WTC11 (cell line): ENCODE measurements around the gene TMCC2. TPM values are rescaled to one million over a fixed set of nuclear protein-coding genes. Genes with fewer than 3 reads are reported as not detected.

Experiments used
- ATAC-seq: fragments of 200-7000 bp; cut with Tn5 transposase; 2 replicates; pipeline ENCODE4 v1.10.0; 2021; ENCODE audit warnings: mild to moderate bottlenecking, moderate library complexity
- CTCF ChIA-PET: fragments of 300-600 bp; sonication (Branson Sonifier 250); formaldehyde crosslinking; loops from one replicate; lab custom pipeline; 2021; ENCODE audit warnings: antibody characterized with exemption; lab: Charles Lee
- POLR2A ChIA-PET: fragments of 350-600 bp; sonication (Branson Sonifier 250); formaldehyde crosslinking; loops from one replicate; lab custom pipeline; 2021; ENCODE audit warnings: antibody characterized with exemption; lab: Charles Lee
- DNase-seq: peaks from one replicate; pipeline ENCODE4 v3.0.0; 2021; ENCODE audit warnings: low spot score
- H3K27ac Mint-ChIP-seq: 2 replicates; pipeline ENCODE4 v1.8.0; 2021; ENCODE audit warnings: mixed read lengths
- H3K27me3 Mint-ChIP-seq: 2 replicates; pipeline ENCODE4 v1.8.0; 2021; ENCODE audit warnings: low read depth, mild to moderate bottlenecking, moderate library complexity, mixed read lengths
- H3K36me3 Mint-ChIP-seq: 2 replicates; pipeline ENCODE4 v1.8.0; 2021; ENCODE audit warnings: mixed read lengths
- H3K4me1 Mint-ChIP-seq: 2 replicates; pipeline ENCODE4 v1.8.0; 2022; ENCODE audit warnings: mixed read lengths
- H3K4me3 Mint-ChIP-seq: 2 replicates; pipeline ENCODE4 v1.8.0; 2021; ENCODE audit warnings: mild to moderate bottlenecking, moderate library complexity, mixed read lengths
- H3K9me3 Mint-ChIP-seq: 2 replicates; pipeline ENCODE4 v1.8.0; 2021; ENCODE audit warnings: mixed read lengths
- CREB1 ChIP-seq: sonication (generic); formaldehyde crosslinking; IDR thresholded peaks from 2 replicates; pipeline ENCODE4 v1.8.0; 2023; ENCODE audit warnings: mild to moderate bottlenecking, missing genetic modification reagents
- FOXK1 ChIP-seq: sonication (generic); formaldehyde crosslinking; IDR thresholded peaks from 2 replicates; pipeline ENCODE4 v1.8.0; 2022; ENCODE audit warnings: mild to moderate bottlenecking, moderate library complexity, missing genetic modification reagents
- FOXP1 ChIP-seq: sonication (generic); formaldehyde crosslinking; IDR thresholded peaks from 2 replicates; pipeline ENCODE4 v1.8.0; 2022; ENCODE audit warnings: missing genetic modification reagents, mild to moderate bottlenecking, moderate library complexity, borderline replicate concordance
- HMGA2 ChIP-seq: fragments of 250-450 bp; sonication (Bioruptor Pico); IDR thresholded peaks from 2 replicates; pipeline ENCODE4 v1.4.0; 2021; ENCODE audit warnings: mild to moderate bottlenecking, moderate library complexity
- IRF2 ChIP-seq: sonication (generic); formaldehyde crosslinking; IDR thresholded peaks from 2 replicates; pipeline ENCODE4 v1.8.0; 2022; ENCODE audit warnings: low read depth, missing genetic modification reagents, borderline replicate concordance
- KAT7 ChIP-seq: sonication (generic); formaldehyde crosslinking; IDR thresholded peaks from 2 replicates; pipeline ENCODE4 v1.8.1; 2023; ENCODE audit warnings: missing genetic modification reagents, mild to moderate bottlenecking, borderline replicate concordance
- MYBL2 ChIP-seq: sonication (generic); formaldehyde crosslinking; IDR thresholded peaks from 2 replicates; pipeline ENCODE4 v1.8.1; 2023; ENCODE audit warnings: mild to moderate bottlenecking, moderate library complexity, missing genetic modification reagents
- NFE2L1 ChIP-seq: sonication (generic); formaldehyde crosslinking; IDR thresholded peaks from 2 replicates; pipeline ENCODE4 v1.8.1; 2023; ENCODE audit warnings: missing genetic modification reagents
- NFYB ChIP-seq: sonication (generic); formaldehyde crosslinking; conservative IDR thresholded peaks from 2 replicates; pipeline ENCODE4 v1.8.0; 2022; ENCODE audit warnings: low read depth, missing genetic modification reagents
- NR3C1 ChIP-seq: sonication (generic); formaldehyde crosslinking; conservative IDR thresholded peaks from 2 replicates; pipeline ENCODE4 v1.8.1; 2023; ENCODE audit warnings: low read depth, mild to moderate bottlenecking, missing genetic modification reagents
- PRRX2 ChIP-seq: fragments of 250-450 bp; sonication (Bioruptor Pico); IDR thresholded peaks from 2 replicates; pipeline ENCODE4 v1.8.0; 2021; ENCODE audit warnings: mild to moderate bottlenecking
- RORB ChIP-seq: fragments of 250-450 bp; sonication (Bioruptor Pico); IDR thresholded peaks from 2 replicates; pipeline ENCODE4 v1.9.0; 2021; ENCODE audit warnings: mild to moderate bottlenecking
- SMAD4 ChIP-seq: sonication (generic); formaldehyde crosslinking; IDR thresholded peaks from 2 replicates; pipeline ENCODE4 v1.8.0; 2022; ENCODE audit warnings: mild to moderate bottlenecking, missing genetic modification reagents
- SOX15 ChIP-seq: fragments of 250-450 bp; sonication (Bioruptor Pico); IDR thresholded peaks from 2 replicates; pipeline ENCODE4 v1.9.0; 2021; ENCODE audit warnings: mild to moderate bottlenecking
- SP1 ChIP-seq: sonication (generic); formaldehyde crosslinking; conservative IDR thresholded peaks from 2 replicates; pipeline ENCODE4 v1.8.1; 2022; ENCODE audit warnings: missing genetic modification reagents
- ZNF317 ChIP-seq: sonication (generic); formaldehyde crosslinking; IDR thresholded peaks from 2 replicates; pipeline ENCODE4 v1.8.1; 2023; ENCODE audit warnings: low read depth, mild to moderate bottlenecking, moderate library complexity, missing genetic modification reagents, borderline replicate concordance
- total RNA-seq: library from RNA; stranded (reverse); gene quantifications from 3 replicates; pipeline ENCODE4 v1.2.3, GENCODE V29; 2021
- TF ChIP-seq, protein P1 (sequence below): sonication (generic); formaldehyde crosslinking; IDR thresholded peaks from 2 replicates; pipeline ENCODE4 v1.8.1; 2023; ENCODE audit warnings: mild to moderate bottlenecking, missing genetic modification reagents, moderate library complexity
- TF ChIP-seq, protein P2 (sequence below): sonication (generic); formaldehyde crosslinking; IDR thresholded peaks from 2 replicates; pipeline ENCODE4 v1.8.1; 2023; ENCODE audit warnings: mild to moderate bottlenecking, missing genetic modification reagents
- TF ChIP-seq, protein P3 (sequence below): sonication (generic); formaldehyde crosslinking; IDR thresholded peaks from 2 replicates; pipeline ENCODE4 v1.8.1; 2023; ENCODE audit warnings: mild to moderate bottlenecking, missing genetic modification reagents
- TF ChIP-seq, protein P4 (sequence below): fragments of 250-450 bp; sonication (Bioruptor Pico); IDR thresholded peaks from 2 replicates; pipeline ENCODE4 v1.9.0; 2021; ENCODE audit warnings: mild to moderate bottlenecking
- TF ChIP-seq, protein P5 (sequence below): sonication (generic); formaldehyde crosslinking; IDR thresholded peaks from 2 replicates; pipeline ENCODE4 v1.8.0; 2022; ENCODE audit warnings: mild to moderate bottlenecking, missing genetic modification reagents
- TF ChIP-seq, protein P6 (sequence below): sonication (generic); formaldehyde crosslinking; IDR thresholded peaks from 2 replicates; pipeline ENCODE4 v1.8.1; 2022; ENCODE audit warnings: mild to moderate bottlenecking, moderate library complexity, missing genetic modification reagents
- TF ChIP-seq, protein P7 (sequence below): sonication (generic); formaldehyde crosslinking; IDR thresholded peaks from 2 replicates; pipeline ENCODE4 v1.8.1; 2022; ENCODE audit warnings: mild to moderate bottlenecking, missing genetic modification reagents, moderate library complexity, borderline replicate concordance
- TF ChIP-seq, protein P8 (sequence below): fragments of 200-600 bp; IDR thresholded peaks from 2 replicates; pipeline ENCODE4 v1.8.0; 2022; ENCODE audit warnings: antibody characterized with exemption

The TMCC2 gene
- total RNA-seq, 1 experiment from 2014 or later, result 9.5 TPM

DNA sequence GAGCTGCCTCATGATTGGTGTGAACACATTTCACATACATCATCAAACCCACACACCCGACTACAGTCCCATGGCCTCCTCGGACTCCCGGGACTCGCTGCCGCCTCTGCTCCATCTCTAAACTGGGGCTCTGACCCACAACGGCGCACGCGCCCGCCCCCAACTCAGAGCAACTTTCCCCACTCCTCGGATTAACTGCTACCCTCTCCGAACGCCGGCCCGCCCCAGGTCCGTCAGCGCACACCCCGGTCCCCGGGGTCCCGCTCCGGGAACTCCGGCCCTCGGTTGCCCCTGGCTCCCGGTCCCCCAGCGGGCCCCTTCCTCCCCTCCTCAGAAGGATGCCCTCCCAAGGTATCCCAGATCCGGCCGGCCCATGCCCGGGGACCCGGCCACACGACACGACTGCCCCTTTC lies 17.0 kb upstream of the TMCC2 start:
- no peaks in the 10 kb centered on the region for H3K27me3 Mint-ChIP-seq
- no peaks in the 10 kb centered on the region for H3K9me3 Mint-ChIP-seq
- CTCF ChIA-PET, result interaction anchor here (0.5 to 1.4 kb wide), 3 partner anchors 18 to 45 kb away, joined by 3 to 5 read pairs (median 3); no protein-coding TSS in a partner anchor

DNA sequence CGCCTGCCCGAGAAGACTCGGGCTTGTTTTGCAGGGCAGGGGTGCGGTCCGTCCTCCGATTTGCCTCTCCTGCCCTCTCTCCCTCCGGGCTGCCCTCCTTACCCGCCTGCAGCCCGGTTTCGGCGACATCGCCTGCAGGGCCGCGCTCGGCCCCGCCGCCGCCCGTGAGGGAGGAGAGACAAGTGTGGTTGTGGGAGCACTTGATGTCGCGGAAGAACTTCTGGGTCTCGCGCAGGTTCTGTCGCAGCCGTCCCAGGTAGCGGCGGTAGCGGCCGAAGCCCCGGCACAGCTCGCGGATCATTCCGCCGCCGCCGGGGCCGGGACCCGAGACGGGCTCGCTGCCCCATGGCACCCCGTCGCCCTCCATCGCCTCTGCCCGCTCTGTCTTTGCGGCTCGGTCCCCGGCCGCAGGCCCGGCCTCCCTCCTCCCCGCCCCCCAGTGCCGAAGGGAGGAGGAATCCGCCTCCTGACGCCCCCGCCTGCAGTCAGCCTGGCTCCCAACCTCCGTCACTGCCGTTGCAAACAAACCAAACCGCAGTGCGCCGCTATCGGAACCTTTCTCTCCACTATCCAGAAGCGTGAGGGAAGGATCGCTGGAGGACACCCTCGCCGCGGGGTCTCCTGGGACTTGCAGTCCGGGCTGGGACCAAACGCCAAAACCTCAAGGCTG lies 16.4 kb upstream of the TMCC2 start, which contains the start of gene DSTYK:
TSS of gene DSTYK (minus strand) at position 534 of the 670 bp plus-strand sequence. CDS start at position 367, 167 bp downstream.
- peaks cover 23% of the 10 kb centered on the region for H3K4me1 Mint-ChIP-seq
- H3K9me3 Mint-ChIP-seq, result no peaks in the 10 kb centered on the region
- H3K4me3 Mint-ChIP-seq, result peak within 1 kb of the TSS; percentile 88
- POLR2A ChIA-PET, result interaction anchor here (2.5 kb wide), 1 partner anchor 17 kb away, joined by 16 read pairs; the partner anchor contains the start of gene TMCC2
- H3K36me3 Mint-ChIP-seq, result no peaks in the 10 kb centered on the region
- CTCF ChIA-PET, result interaction anchor here (0.6 to 1.4 kb wide), 3 partner anchors 17 to 125 kb away, joined by 3 to 5 read pairs (median 4); partner anchors contain the start of gene TMCC2
- DNase-seq (peak; percentile 97), ATAC-seq (peak; percentile 91)
- H3K27ac Mint-ChIP-seq, result peak within 1 kb of the TSS; percentile 93
- H3K27me3 Mint-ChIP-seq, result no peaks in the 10 kb centered on the region
- TF ChIP-seq, protein P1, sequence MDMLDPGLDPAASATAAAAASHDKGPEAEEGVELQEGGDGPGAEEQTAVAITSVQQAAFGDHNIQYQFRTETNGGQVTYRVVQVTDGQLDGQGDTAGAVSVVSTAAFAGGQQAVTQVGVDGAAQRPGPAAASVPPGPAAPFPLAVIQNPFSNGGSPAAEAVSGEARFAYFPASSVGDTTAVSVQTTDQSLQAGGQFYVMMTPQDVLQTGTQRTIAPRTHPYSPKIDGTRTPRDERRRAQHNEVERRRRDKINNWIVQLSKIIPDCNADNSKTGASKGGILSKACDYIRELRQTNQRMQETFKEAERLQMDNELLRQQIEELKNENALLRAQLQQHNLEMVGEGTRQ, result no peak; the same call in 1 of the 2 replicates
- TF ChIP-seq NR3C1 (CRISPR knock-in tag) (no peak; the same call in 1 of the 2 replicates), SOX15 (no peak), NFYB (CRISPR knock-in tag) (0 out of 2 replicates have a peak, but pooled peaks have one; percentile 20), CREB1 (CRISPR knock-in tag) (no peak; the same call in 1 of the 2 replicates), SP1 (CRISPR knock-in tag) (peak; percentile 91), IRF2 (CRISPR knock-in tag) (peak; percentile 21; the same call in 1 of the 2 replicates), FOXK1 (CRISPR knock-in tag) (peak; percentile 79), RORB (CRISPR knock-in tag) (no peak), PRRX2 (no peak), NFE2L1 (peak; percentile 46; the same call in 1 of the 2 replicates), ZNF317 (CRISPR knock-in tag) (peak; percentile 28; the same call in 1 of the 2 replicates)
- TF ChIP-seq, protein P2, sequence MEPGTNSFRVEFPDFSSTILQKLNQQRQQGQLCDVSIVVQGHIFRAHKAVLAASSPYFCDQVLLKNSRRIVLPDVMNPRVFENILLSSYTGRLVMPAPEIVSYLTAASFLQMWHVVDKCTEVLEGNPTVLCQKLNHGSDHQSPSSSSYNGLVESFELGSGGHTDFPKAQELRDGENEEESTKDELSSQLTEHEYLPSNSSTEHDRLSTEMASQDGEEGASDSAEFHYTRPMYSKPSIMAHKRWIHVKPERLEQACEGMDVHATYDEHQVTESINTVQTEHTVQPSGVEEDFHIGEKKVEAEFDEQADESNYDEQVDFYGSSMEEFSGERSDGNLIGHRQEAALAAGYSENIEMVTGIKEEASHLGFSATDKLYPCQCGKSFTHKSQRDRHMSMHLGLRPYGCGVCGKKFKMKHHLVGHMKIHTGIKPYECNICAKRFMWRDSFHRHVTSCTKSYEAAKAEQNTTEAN (CRISPR knock-in tag), result 0 out of 2 replicates have a peak, but pooled peaks have one; percentile 83
- TF ChIP-seq, protein P3, sequence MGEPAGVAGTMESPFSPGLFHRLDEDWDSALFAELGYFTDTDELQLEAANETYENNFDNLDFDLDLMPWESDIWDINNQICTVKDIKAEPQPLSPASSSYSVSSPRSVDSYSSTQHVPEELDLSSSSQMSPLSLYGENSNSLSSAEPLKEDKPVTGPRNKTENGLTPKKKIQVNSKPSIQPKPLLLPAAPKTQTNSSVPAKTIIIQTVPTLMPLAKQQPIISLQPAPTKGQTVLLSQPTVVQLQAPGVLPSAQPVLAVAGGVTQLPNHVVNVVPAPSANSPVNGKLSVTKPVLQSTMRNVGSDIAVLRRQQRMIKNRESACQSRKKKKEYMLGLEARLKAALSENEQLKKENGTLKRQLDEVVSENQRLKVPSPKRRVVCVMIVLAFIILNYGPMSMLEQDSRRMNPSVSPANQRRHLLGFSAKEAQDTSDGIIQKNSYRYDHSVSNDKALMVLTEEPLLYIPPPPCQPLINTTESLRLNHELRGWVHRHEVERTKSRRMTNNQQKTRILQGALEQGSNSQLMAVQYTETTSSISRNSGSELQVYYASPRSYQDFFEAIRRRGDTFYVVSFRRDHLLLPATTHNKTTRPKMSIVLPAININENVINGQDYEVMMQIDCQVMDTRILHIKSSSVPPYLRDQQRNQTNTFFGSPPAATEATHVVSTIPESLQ (CRISPR knock-in tag), result no peak
- TF ChIP-seq, protein P4, sequence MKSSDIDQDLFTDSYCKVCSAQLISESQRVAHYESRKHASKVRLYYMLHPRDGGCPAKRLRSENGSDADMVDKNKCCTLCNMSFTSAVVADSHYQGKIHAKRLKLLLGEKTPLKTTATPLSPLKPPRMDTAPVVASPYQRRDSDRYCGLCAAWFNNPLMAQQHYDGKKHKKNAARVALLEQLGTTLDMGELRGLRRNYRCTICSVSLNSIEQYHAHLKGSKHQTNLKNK, result 0 out of 2 replicates have a peak, but pooled peaks have one; percentile 50
- TF ChIP-seq, protein P5, sequence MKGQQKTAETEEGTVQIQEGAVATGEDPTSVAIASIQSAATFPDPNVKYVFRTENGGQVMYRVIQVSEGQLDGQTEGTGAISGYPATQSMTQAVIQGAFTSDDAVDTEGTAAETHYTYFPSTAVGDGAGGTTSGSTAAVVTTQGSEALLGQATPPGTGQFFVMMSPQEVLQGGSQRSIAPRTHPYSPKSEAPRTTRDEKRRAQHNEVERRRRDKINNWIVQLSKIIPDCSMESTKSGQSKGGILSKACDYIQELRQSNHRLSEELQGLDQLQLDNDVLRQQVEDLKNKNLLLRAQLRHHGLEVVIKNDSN (CRISPR knock-in tag), result peak; percentile 71
- TF ChIP-seq, protein P6, sequence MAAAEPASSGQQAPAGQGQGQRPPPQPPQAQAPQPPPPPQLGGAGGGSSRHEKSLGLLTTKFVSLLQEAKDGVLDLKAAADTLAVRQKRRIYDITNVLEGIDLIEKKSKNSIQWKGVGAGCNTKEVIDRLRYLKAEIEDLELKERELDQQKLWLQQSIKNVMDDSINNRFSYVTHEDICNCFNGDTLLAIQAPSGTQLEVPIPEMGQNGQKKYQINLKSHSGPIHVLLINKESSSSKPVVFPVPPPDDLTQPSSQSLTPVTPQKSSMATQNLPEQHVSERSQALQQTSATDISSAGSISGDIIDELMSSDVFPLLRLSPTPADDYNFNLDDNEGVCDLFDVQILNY (CRISPR knock-in tag), result no peak; the same call in 1 of the 2 replicates
- TF ChIP-seq, protein P7, sequence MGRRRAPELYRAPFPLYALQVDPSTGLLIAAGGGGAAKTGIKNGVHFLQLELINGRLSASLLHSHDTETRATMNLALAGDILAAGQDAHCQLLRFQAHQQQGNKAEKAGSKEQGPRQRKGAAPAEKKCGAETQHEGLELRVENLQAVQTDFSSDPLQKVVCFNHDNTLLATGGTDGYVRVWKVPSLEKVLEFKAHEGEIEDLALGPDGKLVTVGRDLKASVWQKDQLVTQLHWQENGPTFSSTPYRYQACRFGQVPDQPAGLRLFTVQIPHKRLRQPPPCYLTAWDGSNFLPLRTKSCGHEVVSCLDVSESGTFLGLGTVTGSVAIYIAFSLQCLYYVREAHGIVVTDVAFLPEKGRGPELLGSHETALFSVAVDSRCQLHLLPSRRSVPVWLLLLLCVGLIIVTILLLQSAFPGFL, result no peak
- TF ChIP-seq, protein P8, sequence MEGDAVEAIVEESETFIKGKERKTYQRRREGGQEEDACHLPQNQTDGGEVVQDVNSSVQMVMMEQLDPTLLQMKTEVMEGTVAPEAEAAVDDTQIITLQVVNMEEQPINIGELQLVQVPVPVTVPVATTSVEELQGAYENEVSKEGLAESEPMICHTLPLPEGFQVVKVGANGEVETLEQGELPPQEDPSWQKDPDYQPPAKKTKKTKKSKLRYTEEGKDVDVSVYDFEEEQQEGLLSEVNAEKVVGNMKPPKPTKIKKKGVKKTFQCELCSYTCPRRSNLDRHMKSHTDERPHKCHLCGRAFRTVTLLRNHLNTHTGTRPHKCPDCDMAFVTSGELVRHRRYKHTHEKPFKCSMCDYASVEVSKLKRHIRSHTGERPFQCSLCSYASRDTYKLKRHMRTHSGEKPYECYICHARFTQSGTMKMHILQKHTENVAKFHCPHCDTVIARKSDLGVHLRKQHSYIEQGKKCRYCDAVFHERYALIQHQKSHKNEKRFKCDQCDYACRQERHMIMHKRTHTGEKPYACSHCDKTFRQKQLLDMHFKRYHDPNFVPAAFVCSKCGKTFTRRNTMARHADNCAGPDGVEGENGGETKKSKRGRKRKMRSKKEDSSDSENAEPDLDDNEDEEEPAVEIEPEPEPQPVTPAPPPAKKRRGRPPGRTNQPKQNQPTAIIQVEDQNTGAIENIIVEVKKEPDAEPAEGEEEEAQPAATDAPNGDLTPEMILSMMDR, result no peak

More for the DNA sequence above, 17.0 kb upstream of the TMCC2 start:
- H3K27ac Mint-ChIP-seq, result peak overlapping the region; percentile 89
- ATAC-seq, result peak; percentile 18
- H3K4me3 Mint-ChIP-seq, result peak overlapping the region; percentile 88
- no peaks in the 10 kb centered on the region for H3K36me3 Mint-ChIP-seq
- TF ChIP-seq FOXP1 (CRISPR knock-in tag) (no peak), HMGA2 (CRISPR knock-in tag) (no peak), KAT7 (0 out of 2 replicates have a peak, but pooled peaks have one; percentile 48), MYBL2 (CRISPR knock-in tag) (no peak), SMAD4 (CRISPR knock-in tag) (no peak)
- TF ChIP-seq, protein P6 (CRISPR knock-in tag), result peak; percentile 21; the same call in 1 of the 2 replicates
- no peak for DNase-seq
- POLR2A ChIA-PET, result interaction anchor here (2.5 kb wide), 1 partner anchor 18 kb away, joined by 16 read pairs; the partner anchor contains the start of gene TMCC2
- peaks cover 23% of the 10 kb centered on the region for H3K4me1 Mint-ChIP-seq
